Gastrocnemius medialis (tissue), 4 donors: ENCODE data around the gene MYLK. TPM values are rescaled to one million over a fixed set of nuclear protein-coding genes. Genes with fewer than 3 reads are reported as not detected.

ENCODE experiments used
- ATAC-seq, 2 donors: fragments of 150-250 bp; one replicate each; pipeline ENCODE4 v1.9.1; 2016
- DNase-seq, 2 donors: peaks; one replicate each; pipeline ENCODE4 v3.0.0-alpha.2; 2019
- H3K27ac ChIP-seq, 4 donors: fragments of 200-600 bp; sonication (generic); 1 replicate in 1 of 4; 2 replicates in 3 of 4; pipeline ENCODE4 v1.5.1; 2016 to 2018; ENCODE audit warnings: mild to moderate bottlenecking in 2 of 4, moderate library complexity in 1 of 4
- H3K27me3 ChIP-seq, 3 donors: fragments of 200-600 bp; sonication (generic) in 2 of 3; 1 replicate in 1 of 3; 2 replicates in 2 of 3; pipeline versions ENCODE4 v1.5.1 to v1.6.0; 2016 to 2019; ENCODE audit warnings: mild to moderate bottlenecking in 1 of 3, moderate library complexity in 1 of 3
- H3K36me3 ChIP-seq, 2 donors: fragments of 200-600 bp; sonication (generic) in 1 of 2; one replicate each; pipeline ENCODE4 v1.5.1; 2017 to 2018
- H3K4me1 ChIP-seq, 2 donors: fragments of 200-600 bp; sonication (generic) in 1 of 2; one replicate each; pipeline ENCODE4 v1.5.1; 2016 to 2017; ENCODE audit warnings: mild to moderate bottlenecking in 2 of 2
- H3K4me3 ChIP-seq, 4 donors: fragments of 200-600 bp; sonication (generic) in 3 of 4; 1 replicate in 1 of 4; 2 replicates in 3 of 4; pipeline ENCODE4 v1.5.1; 2016 to 2019; ENCODE audit warnings: mild to moderate bottlenecking in 2 of 4
- H3K9me3 ChIP-seq, 3 donors: fragments of 200-600 bp; sonication (generic) in 2 of 3; 1 replicate in 1 of 3; 2 replicates in 2 of 3; pipeline ENCODE4 v1.5.1; 2016 to 2019
- CTCF ChIP-seq, 5 experiments: fragments of 450-650 bp in 3 of 5; fragments of 200-600 bp in 2 of 5; sonication (generic) in 2 of 5; IDR thresholded peaks in 4 of 5; conservative IDR thresholded peaks in 1 of 5; 1 replicate in 4 of 5; 2 replicates in 1 of 5; pipeline ENCODE4 v1.5.1; 2016 to 2019; ENCODE audit warnings: antibody characterized with exemption in 5 of 5, mild to moderate bottlenecking in 3 of 5, moderate library complexity in 3 of 5
- POLR2A ChIP-seq, 2 donors: fragments of 450-650 bp; IDR thresholded peaks; one replicate each; pipeline ENCODE4 v1.6.1; 2017; ENCODE audit warnings: antibody characterized with exemption in 2 of 2, mild to moderate bottlenecking in 2 of 2, moderate library complexity in 2 of 2
- in situ Hi-C, 4 donors: fragments of 200-750 bp; cut with MboI; loops; one replicate each; pipeline versions ENCODE4 v1.15.0 to v1.8.0; 2017; ENCODE audit warnings: low sequenced_read_pairs in 4 of 4
- intact Hi-C: fragments of 100-400 bp; cut with DNase I; formaldehyde crosslinking; loops from one replicate; pipeline ENCODE4 v1.15.1; 2023; ENCODE audit warnings: low total_unique reads
- total RNA-seq, 4 donors: library from RNA; depleted of rRNA; stranded (reverse); fragments of >200 nt; gene quantifications; one replicate each; pipeline versions ENCODE4 v1.1.0 to v1.2.3, GENCODE V29; 2016

The MYLK gene
- total RNA-seq, 4 donors from 2014 or later = 5.6 to 19.6 (median 8.8) TPM

- Histone ChIP-seq H3K27me3 (no peaks in the 10 kb centered on the region), H3K36me3 (no peaks in the 10 kb centered on the region), H3K4me1 (no peaks in the 10 kb centered on the region), H3K4me3 (peak overlapping the region in 1 of 4 donors; percentile 13), H3K9me3 (peaks cover 0 to 18% (median 0%) of the 10 kb centered on the region in 3 donors), H3K27ac (no peak overlapping the region)
- DNase-seq (no peak), ATAC-seq (no peak)
- intact Hi-C loops = no loop called here
- no peak for TF ChIP-seq CTCF (IDR thresholded peaks at IDR 0.05 in 4 of 5, conservative IDR thresholded peaks at IDR 0.05 in 1 of 5)
- TF ChIP-seq POLR2A (IDR thresholded peaks at IDR 0.05) = no peak
- in situ Hi-C loops = no loop called here
These were observed 36.9 kb downstream of the MYLK start for GRCh38 chr3:123847209-123847608.

- H3K27me3 ChIP-seq = no peaks in the 10 kb centered on the region
- peaks cover 0 to 19% (median 0%) of the 10 kb centered on the region in 3 donors for H3K9me3 ChIP-seq
- H3K36me3 ChIP-seq = no peaks in the 10 kb centered on the region
- in situ Hi-C loops = no loop called here
- ATAC-seq (no peak), DNase-seq (no peak)
- intact Hi-C loops = no loop called here
- H3K4me3 ChIP-seq = no peak overlapping the region
- TF ChIP-seq CTCF (IDR thresholded peaks at IDR 0.05 in 4 of 5, conservative IDR thresholded peaks at IDR 0.05 in 1 of 5) (no peak), POLR2A (IDR thresholded peaks at IDR 0.05) (no peak)
- no peak overlapping the region for H3K27ac ChIP-seq
- H3K4me1 ChIP-seq = no peaks in the 10 kb centered on the region
These were observed 40.5 kb downstream of the MYLK start for GRCh38 chr3:123843668-123844067.

GRCh38 chr3:123842711-123843110 is 41.4 kb downstream of the MYLK start:
- no peak for ATAC-seq
- peak overlapping the region in 1 of 4 donors; percentile 1 for H3K4me3 ChIP-seq
- no peak overlapping the region for H3K27ac ChIP-seq
- no peak for DNase-seq
- H3K9me3 ChIP-seq = peaks cover 0 to 14% (median 9%) of the 10 kb centered on the region in 3 donors
- intact Hi-C loops (no loop called here), in situ Hi-C loops (no loop called here)
- TF ChIP-seq CTCF (IDR thresholded peaks at IDR 0.05 in 4 of 5, conservative IDR thresholded peaks at IDR 0.05 in 1 of 5) = no peak
- TF ChIP-seq POLR2A (IDR thresholded peaks at IDR 0.05) = no peak
- no peaks in the 10 kb centered on the region for H3K27me3 ChIP-seq
- no peaks in the 10 kb centered on the region for H3K36me3 ChIP-seq
- H3K4me1 ChIP-seq = no peaks in the 10 kb centered on the region

- H3K4me1 ChIP-seq = no peaks in the 10 kb centered on the region
- intact Hi-C loops = no loop called here
- no peak for ATAC-seq
- H3K36me3 ChIP-seq = no peaks in the 10 kb centered on the region
- H3K27me3 ChIP-seq = no peaks in the 10 kb centered on the region
- no peak overlapping the region for H3K4me3 ChIP-seq
- DNase-seq = no peak
- peaks cover 0 to 9% (median 8%) of the 10 kb centered on the region in 3 donors for H3K9me3 ChIP-seq
- no peak for TF ChIP-seq CTCF (IDR thresholded peaks at IDR 0.05 in 4 of 5, conservative IDR thresholded peaks at IDR 0.05 in 1 of 5)
- no peak for TF ChIP-seq POLR2A (IDR thresholded peaks at IDR 0.05)
- in situ Hi-C loops = no loop called here
- H3K27ac ChIP-seq = no peak overlapping the region
These were observed 42.5 kb downstream of the MYLK start for GRCh38 chr3:123841476-123842238.
